NCI-H748 treated with DMSO at 0.1 percent for 48 hours (cell line): ENCODE measurements around the gene NLRC5.
"Not testable (repeated sequence)": the region's sequence is repeated elsewhere in the genome, so short reads cannot be mapped to it uniquely, and the experiment has no call there.

Experiments
- DNase-seq: peaks from one replicate; lab custom pipeline; 2025; lab: John Stamatoyannopoulos, UW

The NLRC5 gene

GRCh38 chr16:56983211-56983751 is 6.1 kb upstream of the NLRC5 start:
- no peak for DNase-seq

- DNase-seq = no peak
Measured at GRCh38 chr16:56984639-56985038, 4.7 kb upstream of the NLRC5 start.

- DNase-seq = no peak
Measured at GRCh38 chr16:56985288-56985961, 3.9 kb upstream of the NLRC5 start.

- DNase-seq = no peak
Measured at GRCh38 chr16:56985962-56986360, 3.4 kb upstream of the NLRC5 start.

GRCh38 chr16:56986361-56986760 is 3.0 kb upstream of the NLRC5 start:
- DNase-seq = no peak

GRCh38 chr16:56986908-56987307 is 2.4 kb upstream of the NLRC5 start:
- DNase-seq = not testable (repeated sequence)

- no peak for DNase-seq
Measured at GRCh38 chr16:56987692-56988091, 1.7 kb upstream of the NLRC5 start.

GRCh38 chr16:56988161-56988947 is 1.0 kb upstream of the NLRC5 start:
- no peak for DNase-seq

- no peak for DNase-seq
Measured at GRCh38 chr16:56989988-56990387, 631 bp downstream of the NLRC5 start.

GRCh38 chr16:56990407-56991286 is 1.3 kb downstream of the NLRC5 start:
- no peak for DNase-seq

- DNase-seq = not testable (repeated sequence)
Measured at GRCh38 chr16:56992431-56992830, 3.1 kb downstream of the NLRC5 start.

GRCh38 chr16:56993204-56993603 is 3.8 kb downstream of the NLRC5 start:
- no peak for DNase-seq

- no peak for DNase-seq
Measured at GRCh38 chr16:56994311-56994710, 5.0 kb downstream of the NLRC5 start.

GRCh38 chr16:56995136-56995805 is 5.9 kb downstream of the NLRC5 start:
- DNase-seq = no peak

- no peak for DNase-seq
Measured at GRCh38 chr16:56997264-56997663, 7.9 kb downstream of the NLRC5 start.

GRCh38 chr16:56997931-56998330 is 8.6 kb downstream of the NLRC5 start:
- no peak for DNase-seq

GRCh38 chr16:56998352-56998751 is 9.0 kb downstream of the NLRC5 start:
- no peak for DNase-seq

GRCh38 chr16:56998861-56999260 is 9.5 kb downstream of the NLRC5 start:
- DNase-seq = no peak

GRCh38 chr16:56999409-57000270 is 10.3 kb downstream of the NLRC5 start:
- no peak for DNase-seq

GRCh38 chr16:57000271-57001025 is 11.1 kb downstream of the NLRC5 start:
- DNase-seq = no peak
